Breast epithelium (tissue), 3 donors: ENCODE measurements around the gene PNPT1.

Experiments used
- POLR2A ChIP-seq: fragments of 450-650 bp; IDR thresholded peaks from one replicate; pipeline ENCODE4 v1.6.1; 2016; ENCODE audit warnings: antibody characterized with exemption, mild to moderate bottlenecking, moderate library complexity
- TF ChIP-seq, protein P1 (sequence below), 3 donors: fragments of 450-650 bp; IDR thresholded peaks; one replicate each; pipeline ENCODE4 v1.5.1; 2016 to 2017; ENCODE audit warnings: antibody characterized with exemption in 3 of 3, mild to moderate bottlenecking in 3 of 3, moderate library complexity in 3 of 3

DNA sequence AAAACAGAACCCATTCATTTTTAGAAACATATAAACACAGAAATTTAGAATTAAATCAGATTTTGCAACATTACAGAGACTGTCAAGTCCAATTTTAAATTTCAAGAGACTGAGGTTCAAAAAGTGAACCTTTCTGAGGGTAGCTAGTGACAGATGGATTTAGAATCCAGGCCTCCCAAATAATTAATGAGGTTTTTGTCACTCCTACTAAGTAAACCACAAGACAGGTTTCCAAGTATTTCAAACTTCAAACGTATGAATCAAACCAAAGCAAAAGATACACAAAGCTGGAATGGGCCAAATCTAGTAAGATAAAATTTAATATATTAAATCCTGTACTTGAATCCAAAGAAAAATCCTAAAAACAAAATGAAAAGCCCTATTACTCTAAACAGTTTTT, 101.5 kb downstream of the PNPT1 start:
- TF ChIP-seq, protein P1, sequence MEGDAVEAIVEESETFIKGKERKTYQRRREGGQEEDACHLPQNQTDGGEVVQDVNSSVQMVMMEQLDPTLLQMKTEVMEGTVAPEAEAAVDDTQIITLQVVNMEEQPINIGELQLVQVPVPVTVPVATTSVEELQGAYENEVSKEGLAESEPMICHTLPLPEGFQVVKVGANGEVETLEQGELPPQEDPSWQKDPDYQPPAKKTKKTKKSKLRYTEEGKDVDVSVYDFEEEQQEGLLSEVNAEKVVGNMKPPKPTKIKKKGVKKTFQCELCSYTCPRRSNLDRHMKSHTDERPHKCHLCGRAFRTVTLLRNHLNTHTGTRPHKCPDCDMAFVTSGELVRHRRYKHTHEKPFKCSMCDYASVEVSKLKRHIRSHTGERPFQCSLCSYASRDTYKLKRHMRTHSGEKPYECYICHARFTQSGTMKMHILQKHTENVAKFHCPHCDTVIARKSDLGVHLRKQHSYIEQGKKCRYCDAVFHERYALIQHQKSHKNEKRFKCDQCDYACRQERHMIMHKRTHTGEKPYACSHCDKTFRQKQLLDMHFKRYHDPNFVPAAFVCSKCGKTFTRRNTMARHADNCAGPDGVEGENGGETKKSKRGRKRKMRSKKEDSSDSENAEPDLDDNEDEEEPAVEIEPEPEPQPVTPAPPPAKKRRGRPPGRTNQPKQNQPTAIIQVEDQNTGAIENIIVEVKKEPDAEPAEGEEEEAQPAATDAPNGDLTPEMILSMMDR (IDR thresholded peaks at IDR 0.05), result no peak
- TF ChIP-seq POLR2A, result no peak
